NCI-H2227 (cell line): ENCODE data around the gene HLA-B.
A peak's percentile ranks its signal among the peaks of the same experiment; 100 is the strongest.
"Not testable (repeated sequence)": the region's sequence is repeated elsewhere in the genome, so short reads cannot be mapped to it uniquely, and the experiment has no call there.

ENCODE experiments used
- DNase-seq: peaks from one replicate; lab custom pipeline; 2025; ENCODE audit not compliant: unreplicated experiment; lab: John Stamatoyannopoulos, UW

The HLA-B gene

DNA sequence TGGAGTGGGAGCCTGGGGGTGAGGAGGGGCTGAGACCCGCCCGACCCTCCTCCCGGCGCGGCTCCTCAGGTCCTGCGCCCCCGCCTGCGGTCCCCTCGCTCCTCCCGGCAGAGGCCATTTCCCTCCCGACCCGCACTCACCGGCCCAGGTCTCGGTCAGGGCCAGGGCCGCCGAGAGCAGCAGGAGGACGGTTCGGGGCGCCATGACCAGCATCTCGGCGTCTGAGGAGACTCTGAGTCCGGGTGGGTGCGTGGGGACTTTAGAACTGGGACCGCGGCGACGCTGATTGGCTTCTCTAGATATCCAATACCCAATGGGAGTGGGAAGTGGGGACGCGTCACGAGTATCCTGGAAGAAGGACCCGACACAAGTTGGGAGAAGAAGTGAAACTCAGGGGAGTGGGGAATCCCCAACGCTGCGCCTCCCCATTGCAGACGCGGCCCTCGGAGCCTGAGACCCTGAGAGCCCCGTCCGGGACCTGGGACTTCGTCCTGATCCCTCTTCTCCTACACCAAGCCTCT, at the start of gene HLA-B:
TSS of gene HLA-B (minus strand) at position 234 of the 521 bp plus-strand sequence. CDS start at position 213, 21 bp downstream.
- peak; percentile 63 for DNase-seq

DNA sequence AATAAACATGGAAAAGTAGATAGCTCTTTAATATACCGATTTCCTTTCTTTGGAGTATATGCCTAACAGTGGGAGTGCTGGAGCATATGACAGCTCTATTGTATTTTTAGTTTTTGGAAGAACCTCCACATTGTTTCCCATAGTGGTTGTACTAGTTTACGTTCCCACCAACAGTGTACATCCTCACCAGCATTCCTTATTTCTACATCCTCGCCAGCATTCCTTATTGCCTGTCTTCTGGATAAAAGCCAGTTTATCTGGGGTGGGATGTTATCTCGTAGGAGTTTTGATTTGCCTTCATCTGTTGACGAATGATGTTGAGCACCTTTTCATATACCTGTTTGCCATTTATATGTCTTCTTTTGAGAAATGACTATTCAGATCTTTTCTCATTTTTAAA, 49.0 kb upstream of the HLA-B start:
- DNase-seq, result no peak

DNA sequence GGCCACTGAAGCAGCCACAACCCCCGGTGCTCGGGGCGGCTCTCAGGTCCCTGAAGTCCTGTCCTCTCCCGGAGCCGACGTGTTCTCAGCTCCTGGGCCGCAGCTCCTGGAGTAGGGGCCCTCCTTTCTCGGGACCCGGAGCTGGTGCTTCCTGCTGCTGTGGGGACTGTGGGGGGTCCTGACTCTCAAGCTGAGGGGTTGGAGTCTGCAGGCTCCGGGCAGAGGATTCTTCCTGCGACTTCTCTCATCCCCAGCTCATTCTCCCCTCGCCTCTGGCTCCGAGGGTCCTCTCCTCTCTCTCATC, 47.0 kb upstream of the HLA-B start:
- DNase-seq, result not testable (repeated sequence)

DNA sequence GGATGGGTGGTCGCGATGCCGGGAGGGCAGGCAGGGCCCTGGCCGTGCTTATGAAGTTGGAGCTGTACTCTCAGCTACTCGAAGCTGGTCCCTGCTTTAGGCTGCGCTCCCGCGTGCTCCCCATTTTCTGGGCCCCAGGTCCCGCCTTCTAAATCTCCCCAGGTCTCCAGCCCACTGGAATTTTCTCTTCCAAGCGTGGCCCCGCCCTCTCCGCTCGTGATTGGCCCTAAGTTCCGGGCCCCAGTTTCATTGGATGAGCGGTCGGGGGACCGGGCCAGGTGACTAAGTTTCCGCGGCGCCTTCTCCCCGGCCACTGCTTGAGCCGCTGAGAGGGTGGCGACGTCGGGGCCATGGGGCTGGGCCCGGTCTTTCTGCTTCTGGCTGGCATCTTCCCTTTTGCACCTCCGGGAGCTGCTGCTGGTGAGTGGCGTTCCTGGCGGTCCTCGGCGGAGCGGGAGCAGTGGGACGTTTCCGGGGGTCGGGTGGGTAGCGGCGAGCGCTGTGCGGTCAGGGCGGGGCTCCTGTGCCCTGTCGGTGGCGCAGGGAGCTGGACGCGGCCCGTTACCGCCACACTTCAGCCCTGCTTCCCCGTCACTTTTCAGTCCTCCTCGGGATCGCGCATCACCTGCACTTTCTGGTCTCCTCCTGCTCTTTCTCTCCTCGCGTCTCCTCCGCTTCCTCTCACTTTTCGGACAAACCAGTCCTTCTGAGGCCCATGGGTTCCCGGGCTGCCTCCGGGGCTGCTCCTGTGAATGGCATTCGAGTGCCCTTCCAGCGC, 46.5 kb upstream of the HLA-B start, which contains the start of gene MICA:
TSS of gene MICA (plus strand) at position 313 of the 778 bp plus-strand sequence. CDS start at position 351, 38 bp downstream.
- peak; percentile 68 for DNase-seq

DNA sequence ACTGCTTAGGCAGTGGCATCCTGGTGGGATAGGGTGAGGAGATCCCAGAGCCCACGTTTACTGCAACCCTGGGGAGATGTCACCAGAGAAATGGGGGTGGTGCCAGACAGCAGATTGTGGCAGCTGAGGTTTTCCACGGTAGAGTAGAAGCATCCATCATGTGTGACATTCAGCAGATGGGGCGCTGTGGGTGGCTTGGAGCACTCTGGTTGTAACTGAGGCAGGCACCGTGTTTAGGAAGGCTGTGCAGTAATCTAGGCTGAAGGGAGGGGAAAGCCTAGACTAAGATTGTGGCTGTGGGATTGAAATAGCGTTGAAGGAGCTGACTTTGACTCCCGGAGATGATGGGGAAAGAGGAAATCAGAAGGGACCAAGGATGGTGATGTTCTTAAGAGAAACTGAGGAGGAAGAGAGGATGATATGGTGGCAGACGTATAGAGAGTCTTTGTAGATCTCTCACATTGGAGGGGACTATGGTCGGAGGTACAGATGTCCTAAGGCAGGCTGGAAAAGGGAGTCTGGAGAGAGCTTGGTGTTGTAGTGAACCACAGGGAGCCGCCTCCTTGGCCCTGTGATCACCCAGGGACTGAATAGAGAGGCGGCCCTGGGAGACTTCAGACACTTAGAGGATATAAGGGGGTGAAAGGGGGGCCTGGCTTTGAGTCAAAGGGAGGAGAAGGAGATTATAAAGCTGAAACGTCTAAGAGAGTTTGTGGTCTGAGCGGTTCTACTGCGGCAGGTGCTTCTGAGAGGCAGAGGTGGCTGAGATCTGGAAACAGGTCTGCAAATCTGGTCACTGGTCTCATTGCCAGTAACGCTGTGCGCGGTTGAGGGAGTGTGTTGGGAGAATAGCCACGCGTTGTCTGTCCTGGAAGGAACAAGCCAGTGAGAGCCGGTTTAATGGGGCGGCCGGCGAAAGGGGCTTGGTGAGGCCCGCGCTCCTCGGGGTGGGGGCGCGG, 45.6 kb upstream of the HLA-B start:
- no peak for DNase-seq

DNA sequence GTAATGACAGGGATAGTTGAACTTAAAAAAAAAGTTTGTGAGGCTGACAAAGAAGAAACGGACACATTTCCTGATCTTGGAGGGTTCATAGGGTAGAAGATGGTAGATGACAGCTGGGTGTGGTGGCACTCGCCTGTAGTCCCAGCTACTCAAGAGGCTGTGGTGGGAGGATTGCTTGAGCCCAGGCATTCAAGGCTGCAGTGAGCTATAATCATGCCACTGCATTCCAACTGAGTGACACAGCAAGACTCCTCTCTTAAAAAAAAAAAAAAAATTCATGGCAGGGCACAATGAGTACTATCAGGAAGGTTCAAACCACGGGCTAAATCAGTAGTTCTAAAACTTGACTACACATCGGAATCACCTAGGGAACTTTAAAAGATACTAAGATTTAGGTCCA, 44.4 kb upstream of the HLA-B start:
- no peak for DNase-seq

DNA sequence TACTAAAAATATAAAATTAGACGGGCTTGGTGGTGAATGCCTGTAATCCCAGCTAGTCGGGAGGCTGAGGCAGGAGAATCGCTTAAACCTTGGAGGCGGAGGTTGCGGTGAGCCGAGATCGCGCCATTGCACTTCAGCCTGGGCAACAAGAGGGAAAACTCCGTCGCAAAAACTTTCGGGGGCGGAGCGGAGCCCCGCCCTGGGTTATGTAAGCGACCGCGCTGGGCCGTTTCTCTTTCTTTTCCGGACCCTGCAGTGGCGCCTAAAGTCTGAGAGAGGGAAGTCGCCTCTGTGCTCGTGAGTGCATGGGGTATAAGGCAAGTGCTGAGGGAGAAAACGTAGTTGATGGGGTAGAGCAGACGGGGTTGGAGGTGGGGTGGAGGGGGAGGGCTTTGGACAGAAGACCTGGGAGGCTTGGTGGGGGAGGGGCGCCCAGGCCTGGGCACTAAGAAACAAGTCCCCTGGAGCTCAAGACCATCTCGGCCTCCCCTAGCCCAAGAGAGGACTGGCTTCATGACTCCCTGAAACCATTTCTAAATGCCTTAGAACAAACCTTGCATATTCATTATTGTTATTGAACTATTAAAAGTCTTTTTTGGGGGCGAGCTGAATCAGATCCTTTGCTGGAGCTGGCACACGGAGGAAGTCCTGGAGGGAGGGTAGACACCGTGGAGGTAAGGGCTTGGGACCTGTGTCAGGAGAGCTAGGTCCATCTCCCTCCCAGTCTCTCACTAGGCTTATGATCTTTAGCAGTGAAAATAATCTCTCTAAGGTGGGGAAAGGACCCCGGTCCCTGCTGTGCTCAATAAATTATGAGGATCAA, 43.7 kb upstream of the HLA-B start:
- DNase-seq, result peak; percentile 30

DNA sequence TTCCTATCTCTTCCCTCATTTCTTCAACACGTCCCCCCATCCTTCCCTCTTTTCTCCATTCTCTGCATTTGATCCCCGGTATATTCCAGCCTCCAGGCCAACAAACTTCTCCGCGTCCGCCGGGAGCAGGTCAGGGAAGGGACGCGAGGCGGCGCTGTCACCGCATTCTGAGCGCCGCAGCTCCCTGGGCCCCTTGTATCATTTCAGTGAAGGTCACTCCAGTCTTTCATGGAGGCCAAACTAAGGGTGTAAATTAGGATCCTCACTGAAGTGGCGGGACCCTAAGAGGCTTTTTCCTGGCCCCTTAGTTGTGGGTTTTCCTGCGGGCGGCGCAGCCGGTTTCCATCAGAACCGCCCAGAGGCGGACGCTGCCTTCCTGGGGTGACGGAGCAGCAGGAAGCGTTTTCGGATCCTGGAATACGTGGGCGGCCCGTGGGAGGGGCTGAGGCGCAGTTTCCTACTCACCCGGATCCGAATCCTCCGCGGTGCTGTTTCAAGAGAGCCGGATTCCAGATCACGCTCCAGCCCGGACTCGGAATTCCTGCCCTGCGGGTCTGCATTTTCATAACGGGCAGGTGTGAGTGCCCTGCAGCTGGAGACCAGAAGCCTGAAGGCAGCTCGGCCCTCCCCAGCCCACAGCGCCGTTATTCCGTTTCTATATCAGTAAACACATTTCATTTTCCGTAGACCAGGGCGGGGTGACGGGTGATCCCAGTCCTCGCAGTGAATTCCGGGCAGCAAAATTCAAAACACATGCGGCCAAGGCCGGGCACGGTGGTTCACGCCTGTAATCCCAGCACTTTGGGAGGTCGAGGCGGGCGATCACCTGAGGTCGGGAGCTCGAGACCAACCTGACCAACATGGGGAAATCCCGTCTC, 42.8 kb upstream of the HLA-B start:
- DNase-seq, result peak; percentile 84

DNA sequence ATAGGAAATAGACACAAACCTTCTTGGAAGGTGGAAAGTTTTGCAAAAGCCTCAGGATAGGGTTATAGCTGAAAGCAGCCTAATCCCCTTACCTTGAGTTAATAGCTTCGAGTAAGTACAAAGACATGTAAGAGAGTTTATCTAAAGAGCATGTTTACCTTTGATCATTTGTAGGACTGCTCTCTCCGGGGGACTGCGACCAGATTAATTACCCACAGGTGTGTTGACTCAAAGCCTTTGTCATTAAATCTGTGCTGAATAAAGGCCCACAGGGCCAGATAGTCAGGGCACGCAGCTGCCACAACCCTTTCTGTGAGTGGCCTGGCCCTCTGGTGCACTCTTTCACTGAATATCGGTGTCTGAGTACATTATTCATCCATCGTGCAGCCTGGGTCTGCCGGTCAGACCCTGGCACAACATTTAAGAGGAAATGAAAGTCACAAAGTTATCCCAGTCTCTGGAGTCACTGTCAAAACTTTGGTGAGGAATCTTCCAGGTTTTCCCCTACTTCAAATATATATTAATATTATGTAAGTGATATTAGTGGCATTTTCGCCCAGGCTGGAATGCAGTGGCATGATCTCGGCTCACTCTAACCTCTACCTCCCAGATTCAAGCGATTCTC, 41.0 kb upstream of the HLA-B start:
- DNase-seq, result no peak

DNA sequence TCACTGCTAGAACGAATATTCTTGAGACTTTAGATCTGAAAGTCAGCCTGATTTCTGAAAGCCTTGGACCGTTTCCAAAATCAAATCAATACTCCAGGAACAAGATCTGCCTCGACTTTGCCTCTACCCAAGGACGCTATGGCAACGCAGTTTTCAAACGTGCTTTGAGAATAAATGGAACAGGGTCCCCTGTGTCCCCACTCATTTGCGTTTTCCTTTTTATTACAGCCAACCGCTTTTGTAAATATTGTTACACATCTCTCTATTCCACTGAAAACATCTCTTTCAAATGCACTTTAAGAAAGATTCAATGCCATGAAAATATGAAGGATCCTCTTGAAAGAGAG, 40.1 kb upstream of the HLA-B start:
- not testable (repeated sequence) for DNase-seq

DNA sequence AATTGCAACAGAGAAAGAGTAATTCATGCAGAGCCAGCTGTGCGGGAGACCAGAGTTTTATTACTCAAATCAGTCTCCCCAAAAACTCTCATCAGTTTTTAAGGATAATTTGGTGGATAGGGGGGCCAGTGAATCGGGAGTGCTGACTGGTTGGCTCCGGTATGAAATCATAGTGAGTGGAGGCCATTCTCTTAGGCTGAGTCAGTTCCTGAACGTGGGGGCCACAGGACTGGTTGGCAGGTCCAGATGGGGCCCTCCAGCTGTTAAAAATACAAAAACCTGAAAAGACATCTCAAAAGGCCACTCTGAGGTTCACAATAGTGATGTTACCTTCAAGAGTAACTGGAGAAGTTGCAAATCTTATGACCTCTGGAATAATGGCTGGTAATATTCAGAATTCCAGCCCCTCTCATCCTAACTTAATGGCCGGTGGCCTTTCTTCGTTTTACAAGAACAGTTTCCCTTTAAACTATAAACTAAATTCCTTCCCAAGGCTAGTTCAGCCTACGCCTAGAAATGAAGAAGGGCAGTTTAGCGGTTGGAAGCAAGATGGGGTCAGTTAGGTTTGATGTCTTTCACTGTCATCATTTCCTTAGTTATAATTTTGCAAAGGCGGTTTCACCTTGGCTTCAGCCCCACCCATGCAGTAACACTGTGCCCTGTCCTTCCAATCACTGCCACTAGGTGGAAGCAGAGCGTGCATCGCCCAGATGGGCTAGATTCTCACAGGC, 39.6 kb upstream of the HLA-B start:
- peak; percentile 91 for DNase-seq

DNA sequence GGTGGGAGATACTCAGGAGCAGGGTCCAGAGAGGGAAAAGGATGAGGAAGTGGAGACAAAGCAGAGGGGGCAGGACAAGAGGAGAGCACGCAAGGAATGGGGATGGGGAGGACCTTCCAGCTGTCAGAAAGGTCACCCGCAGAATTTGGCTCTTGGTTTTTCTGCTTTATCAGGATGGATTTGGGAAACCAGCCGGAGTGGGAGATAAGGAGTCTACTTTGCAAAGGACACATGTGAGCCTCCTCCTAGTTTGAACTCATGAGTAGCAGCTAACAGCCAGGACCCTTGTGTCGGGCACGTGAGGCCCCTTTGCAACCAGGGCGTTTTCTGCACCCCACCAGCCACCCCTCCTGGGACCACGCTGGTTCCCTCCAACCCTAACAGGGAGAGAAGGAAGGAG, 38.9 kb upstream of the HLA-B start:
- DNase-seq, result no peak

DNA sequence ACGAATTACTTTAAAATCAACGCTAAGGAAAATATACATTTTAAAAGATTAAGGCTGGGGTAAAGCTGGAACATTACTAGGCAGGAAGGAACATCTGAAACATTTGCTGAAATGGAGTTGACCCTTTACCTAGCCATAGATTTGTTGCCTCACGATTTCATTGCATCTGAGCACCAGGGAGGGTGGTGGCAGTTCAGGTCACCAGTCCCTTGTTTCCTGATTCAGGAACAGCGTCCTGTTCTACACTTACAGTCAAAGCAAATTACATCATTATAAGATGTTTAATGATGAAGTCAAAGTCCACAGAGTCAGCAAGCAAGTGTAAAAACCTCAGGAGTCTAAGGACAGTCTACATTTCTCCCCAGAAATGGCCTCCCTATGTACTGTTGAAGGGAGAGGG, 37.4 kb upstream of the HLA-B start:
- DNase-seq, result no peak

DNA sequence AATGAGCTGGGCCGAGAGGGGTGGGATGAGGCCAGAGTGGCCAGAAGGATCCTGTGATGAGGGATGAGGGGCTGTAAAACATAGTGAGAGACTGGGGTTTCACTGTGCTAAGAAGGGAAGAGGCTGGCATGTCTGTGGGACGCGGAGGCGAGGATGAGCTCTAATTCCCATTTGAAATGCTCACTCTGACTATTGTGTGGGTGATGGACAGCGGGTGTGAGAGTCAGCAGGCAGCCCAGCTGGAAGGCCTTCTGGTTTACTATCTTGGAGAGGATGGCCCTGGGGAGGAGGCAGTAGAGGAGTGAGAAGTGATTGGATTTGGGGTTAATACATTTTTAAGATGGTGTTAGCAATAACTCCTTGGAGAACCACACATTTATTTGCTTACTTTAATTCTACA, 37.0 kb upstream of the HLA-B start:
- no peak for DNase-seq

DNA sequence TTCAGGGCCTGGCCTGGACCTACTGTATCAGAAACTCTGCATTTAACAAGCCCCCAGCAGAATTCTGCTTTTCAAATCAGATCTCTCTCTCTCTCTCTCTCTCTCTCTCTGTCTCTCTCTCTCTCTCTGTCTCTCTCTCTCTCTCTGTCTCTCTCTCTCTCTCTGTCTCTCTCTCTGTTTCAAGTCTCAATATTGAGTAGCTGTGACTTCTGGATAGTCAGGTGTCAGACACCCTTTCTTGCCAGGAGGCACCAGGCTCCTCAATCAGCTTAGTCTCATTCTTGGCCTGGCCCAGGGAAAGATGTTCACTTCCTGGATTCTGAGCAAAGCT, 32.8 kb upstream of the HLA-B start:
- DNase-seq, result not testable (repeated sequence)

DNA sequence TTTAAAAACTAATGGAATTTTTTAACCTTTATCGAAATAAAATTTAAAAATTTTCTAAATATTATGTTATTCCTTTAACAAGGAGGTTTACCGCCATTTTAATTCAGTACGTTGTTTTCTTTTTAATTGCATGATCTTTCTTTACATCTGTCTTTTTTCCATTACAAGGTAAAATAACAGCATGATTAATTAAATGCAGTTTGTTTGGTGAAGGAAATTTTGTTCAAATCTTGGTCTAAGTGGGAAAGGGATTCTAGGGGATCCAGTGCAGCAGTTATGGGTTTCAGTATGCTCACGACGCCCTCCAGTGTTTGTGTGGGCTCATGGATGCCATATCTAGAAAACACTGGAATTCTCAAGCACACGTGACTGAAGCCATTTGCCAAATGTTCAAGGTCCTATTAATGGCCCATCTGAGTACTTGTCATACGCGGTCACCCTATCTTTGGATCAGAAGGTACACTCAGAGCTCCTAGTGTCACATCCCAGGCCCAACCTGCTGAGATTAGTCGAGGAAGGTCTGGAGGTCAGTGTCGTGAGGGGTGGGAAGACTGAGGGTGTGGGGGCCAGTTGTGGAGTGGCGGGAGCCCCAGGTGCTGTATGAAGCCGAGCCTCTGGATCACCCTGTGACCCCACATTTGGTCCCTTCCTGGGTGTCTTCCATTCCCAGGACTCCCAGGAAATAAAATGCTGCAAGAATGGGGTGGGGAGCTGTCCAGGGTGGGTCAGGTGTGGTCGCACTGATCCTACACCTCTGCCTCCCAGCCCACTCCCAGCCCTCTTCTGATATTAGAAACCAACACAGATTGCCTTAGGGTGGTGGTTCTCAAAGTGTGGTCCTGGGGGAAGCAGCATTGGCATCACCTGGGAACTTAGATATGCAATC, 32.2 kb upstream of the HLA-B start:
- DNase-seq, result not testable (repeated sequence)

DNA sequence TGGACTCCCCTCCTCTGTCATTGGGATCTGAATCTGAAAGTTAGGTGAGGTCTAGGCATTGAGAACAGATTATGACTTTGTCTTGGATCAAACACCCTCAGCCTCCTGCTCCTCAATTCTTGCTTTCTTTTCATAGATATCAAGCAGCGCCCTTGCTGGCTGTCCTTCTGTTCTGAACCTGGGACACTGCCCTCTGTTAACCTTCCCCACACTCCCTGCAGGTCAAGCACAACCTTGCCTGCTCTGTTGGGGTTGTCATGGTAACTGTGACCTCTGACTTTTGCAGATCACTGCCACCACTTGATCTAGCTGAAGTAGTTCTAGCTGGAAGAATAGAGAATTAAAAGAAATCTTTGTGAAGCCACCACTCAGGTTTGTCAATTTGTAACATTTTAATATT, 30.0 kb upstream of the HLA-B start:
- DNase-seq, result no peak

DNA sequence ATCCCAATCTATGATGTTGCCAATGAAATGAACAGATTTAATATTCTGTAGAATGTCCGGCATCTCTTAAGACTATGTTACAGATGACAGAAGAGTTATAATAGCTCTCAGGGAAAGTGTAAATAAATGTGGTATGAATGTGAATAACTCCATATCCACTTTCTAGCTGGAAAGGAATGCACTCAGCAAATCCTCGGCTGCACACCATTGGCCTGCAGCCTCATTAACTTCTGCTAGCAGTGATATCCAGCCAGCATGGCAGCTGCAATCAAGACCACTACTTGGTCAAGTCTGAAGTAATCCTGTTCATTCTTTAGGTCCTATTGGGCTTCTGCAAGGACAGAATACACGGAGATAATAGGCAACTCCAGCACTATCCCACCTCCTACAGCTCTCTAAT, 29.1 kb upstream of the HLA-B start:
- no peak for DNase-seq
